GM21360 (cell line): ENCODE measurements around the gene C2orf92.
"Not testable (repeated sequence)": the region's sequence is repeated elsewhere in the genome, so short reads cannot be mapped to it uniquely, and the experiment has no call there.

Source experiments
- ATAC-seq: cut with Tn5 transposase; IDR thresholded peaks from one replicate; pipeline ENCODE4 v1.9.1; 2021; ENCODE audit warnings: mild to moderate bottlenecking, moderate library complexity; ENCODE audit not compliant: unreplicated experiment

Gene C2orf92

GRCh38 chr2:97659256-97660043 lies 10.1 kb upstream of the C2orf92 start:
- ATAC-seq: no peak

DNA sequence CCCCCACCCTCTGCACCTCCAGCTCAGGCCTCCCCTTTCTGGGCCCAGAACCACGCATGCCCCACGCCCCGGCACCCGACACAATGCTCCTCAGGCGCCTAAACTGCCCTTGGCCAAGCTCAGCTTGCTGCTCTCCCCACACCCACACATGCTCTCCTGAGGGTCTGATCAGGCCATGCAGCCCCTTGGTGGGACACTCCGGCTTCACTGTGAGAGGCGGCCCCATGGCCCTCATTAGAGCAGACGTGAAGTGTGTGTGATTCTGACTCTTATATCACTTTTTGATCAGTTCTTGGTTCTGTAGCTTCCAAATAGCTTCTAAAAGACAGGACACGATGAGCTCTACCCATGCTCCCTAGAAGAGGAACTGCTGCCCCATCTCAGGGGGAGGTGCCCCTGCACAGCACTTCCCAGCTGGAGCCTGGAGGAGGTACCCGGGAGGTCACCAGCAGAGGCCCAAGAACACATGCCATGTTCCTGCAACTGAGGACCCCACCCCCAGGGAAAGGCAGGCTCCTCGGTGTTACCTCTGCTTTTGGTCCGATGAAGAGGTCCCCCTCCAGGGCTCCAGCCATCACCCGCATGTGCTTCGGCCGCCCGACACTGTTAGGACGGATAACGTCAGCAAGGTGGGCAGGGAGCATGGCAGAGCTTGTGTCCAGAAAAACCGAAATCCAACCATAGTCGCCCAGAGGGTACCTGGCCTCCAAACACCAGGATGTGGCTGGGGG lies 9.3 kb upstream of the C2orf92 start:
- ATAC-seq: no peak

GRCh38 chr2:97660775-97661389 lies 8.6 kb upstream of the C2orf92 start:
- no peak for ATAC-seq

DNA sequence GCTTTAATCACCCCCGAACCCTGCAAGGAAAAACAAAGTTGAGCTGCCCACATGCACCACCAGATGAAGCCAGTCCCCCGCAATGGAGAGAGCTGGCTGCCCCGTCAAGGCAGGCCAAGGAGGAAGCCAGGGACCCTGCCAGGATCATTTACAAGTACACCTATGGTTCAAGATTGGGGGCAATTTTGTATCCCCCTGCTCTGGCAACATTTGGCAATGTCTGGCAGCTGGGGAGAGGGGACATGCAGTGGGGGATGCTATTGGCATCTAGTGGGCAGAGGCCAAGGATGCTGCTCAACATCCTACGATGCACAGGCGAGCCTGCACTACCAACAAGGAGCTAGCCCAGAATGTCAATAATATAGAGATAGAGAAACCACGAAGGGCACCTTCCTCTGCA lies 7.6 kb upstream of the C2orf92 start:
- no peak for ATAC-seq

GRCh38 chr2:97662386-97662894 lies 7.1 kb upstream of the C2orf92 start:
- ATAC-seq: no peak

GRCh38 chr2:97662895-97663625 lies 6.5 kb upstream of the C2orf92 start:
- peak; percentile 38 for ATAC-seq

- no peak for ATAC-seq
Measured at GRCh38 chr2:97663626-97663961, 5.9 kb upstream of the C2orf92 start.

- peak; percentile 85 for ATAC-seq
Measured at GRCh38 chr2:97663962-97664635, 5.4 kb upstream of the C2orf92 start, which contains the start of gene ACTR1B. TSS of gene ACTR1B (minus strand) at chr2:97664044. CDS start at chr2:97663890, 154 bp downstream.

DNA sequence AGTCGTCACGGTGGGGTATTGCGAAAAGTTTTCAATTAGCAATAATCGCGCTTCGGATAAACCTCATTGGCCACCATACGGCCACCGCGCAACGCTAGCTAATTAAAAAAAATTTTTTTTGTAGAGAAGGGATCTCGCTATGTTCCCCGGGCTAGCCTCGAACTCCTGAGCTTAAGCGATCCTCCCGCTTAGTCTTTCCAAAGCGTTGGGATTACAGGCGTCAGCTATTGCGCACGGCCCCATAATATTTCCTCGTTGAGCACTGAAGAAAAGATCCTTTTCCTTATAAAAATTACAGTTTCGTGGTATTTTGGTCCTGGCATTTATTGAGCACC lies 4.9 kb upstream of the C2orf92 start:
- no peak for ATAC-seq

GRCh38 chr2:97670471-97670870 lies 958 bp downstream of the C2orf92 start:
- no peak for ATAC-seq

DNA sequence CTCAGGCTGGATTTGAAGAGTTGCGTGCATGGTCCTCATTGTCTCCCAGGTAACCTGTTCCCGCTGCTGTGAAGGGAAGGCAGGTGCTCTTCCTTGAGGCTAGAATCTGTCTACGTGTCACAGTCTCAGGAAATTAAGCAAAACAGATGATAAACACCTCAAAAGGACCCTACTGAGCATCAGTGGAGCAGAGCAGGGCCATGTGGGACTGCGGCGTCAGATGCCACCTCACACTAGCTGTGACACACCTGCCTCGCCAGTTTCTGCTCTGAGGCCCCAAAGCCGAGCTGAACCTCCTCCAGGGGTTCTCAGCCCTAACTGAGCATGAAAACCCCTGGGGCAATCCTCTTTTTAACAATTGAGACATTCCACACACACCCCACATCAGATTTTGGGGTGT lies 2.0 kb downstream of the C2orf92 start:
- ATAC-seq: no peak

DNA sequence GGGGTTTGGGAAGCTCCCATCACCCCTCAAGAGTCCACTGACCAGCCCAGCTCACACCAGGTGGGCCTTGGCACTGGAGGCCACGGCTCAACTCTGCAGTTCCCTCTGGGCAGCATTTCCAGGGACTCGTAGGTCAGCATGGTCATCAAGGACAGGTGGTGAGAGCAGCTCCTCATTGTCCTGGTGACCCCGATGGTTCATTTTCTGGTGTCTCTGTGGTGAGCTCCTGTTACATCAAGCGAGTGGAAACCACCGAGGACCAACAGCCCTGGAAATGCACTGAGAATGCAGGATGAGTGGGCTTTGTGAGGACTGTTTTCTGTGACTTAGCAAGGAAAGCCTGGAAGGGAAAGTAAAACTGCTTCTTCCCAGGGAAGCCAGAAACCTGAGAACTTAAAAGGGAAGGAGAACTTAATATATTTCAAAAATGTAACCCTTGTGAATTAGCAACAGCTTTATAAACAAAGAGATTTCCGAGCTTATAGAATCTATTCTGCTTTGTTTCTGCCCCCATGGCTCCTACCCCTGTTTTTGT lies 3.2 kb downstream of the C2orf92 start:
- not testable (repeated sequence) for ATAC-seq

DNA sequence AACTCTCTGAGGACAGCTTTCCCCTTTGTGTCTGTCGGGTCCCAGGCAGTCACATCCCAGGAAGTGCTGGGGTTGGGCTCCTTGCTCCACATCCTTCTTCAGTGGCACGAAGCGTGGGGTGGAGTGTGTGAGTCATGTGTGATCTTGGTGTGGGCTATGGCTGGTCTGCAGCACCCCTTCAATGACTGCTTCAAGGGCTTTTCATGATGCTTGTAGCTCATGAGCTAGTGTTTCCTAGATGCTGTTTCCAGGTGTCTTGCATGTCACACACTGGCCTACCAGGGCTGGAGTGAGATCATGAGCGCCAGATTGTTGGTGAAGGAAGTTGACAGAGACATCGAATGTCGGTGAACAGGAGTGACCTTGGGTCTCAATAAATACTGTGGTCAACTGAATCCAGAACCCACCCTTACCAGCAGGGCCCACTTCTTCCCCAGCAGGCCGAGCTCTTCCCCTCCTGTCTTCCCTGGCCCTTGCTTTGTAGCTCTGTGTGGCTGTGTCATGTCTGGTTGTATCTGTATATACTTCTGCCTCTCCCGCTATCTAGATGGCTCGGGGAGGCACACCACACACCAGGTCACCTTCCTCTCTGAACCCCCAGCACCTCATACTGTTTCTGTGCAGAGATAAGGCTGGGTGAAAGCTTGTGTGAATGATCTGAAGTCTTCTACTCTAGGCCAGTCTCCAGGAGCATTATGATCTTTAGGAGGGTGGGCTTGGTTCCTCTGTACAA lies 3.8 kb downstream of the C2orf92 start:
- ATAC-seq: no peak

DNA sequence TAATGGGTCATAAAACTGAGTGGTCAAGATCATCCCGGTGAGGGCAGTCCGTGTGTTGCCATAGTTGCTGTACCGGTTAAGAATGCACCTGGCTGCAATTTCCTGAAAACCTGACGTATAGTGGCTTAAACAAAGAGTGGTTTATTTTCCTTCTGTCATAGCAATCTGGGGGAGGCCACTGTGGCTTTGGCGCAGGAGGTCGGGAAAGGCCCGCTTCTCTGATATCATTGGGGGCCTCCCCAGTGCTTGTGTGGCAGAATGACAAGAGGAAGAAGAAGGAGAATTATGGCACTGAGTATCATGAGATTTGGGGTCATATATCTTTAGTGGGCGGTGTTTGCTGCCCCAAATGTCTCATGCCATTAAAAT lies 4.4 kb downstream of the C2orf92 start:
- no peak for ATAC-seq

DNA sequence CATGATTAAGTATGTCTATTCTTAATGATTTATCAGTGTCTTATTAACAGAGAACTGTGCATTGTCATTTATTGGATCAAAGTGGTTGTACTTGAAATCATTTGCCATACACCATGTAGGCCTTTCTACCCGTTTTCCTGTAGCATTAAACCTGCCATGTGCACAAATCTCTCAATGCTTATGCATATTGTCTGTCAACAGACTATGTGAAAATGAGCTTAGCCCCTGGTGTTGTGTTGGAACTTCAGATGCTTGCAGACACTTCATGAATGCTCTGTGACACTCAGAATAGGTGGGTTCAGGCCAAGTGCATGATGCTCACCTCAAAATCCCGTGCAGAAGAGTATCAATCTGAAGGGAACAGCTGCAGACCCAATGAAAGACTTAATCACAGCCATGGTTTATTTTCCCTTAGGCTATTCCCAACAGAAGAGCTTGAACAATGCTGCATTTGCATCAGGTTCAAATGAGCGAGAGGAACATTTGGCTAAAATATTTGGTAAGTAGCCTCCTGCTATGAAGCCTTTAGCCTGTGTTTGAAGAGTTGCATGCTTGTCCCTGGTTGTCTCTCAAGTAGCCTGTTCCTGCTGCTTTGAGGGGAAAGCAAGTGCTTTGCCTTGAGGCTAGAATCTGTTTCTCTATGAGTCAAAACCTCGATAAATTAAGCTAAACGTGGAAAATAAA lies 6.1 kb downstream of the C2orf92 start:
- ATAC-seq: no peak

- ATAC-seq: no peak
Measured at GRCh38 chr2:97676620-97677019, 7.1 kb downstream of the C2orf92 start.

DNA sequence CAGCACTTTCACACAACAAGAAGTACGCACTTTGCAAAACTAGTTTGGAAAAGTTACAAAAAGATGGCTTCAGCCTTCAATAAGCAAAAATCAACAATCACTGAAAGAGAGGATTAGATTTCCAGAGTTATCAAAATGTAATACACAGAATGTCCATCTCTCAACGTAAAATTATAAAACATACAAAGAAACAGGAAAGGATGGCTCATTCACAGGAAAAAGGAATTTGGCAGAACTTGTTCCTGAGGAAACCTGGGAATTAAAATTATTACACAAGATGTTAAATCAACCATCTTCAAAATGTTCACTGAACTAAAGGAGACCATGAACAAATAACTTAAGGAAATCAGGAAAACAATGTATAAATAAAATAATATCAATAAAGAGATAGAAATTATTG lies 8.0 kb downstream of the C2orf92 start:
- ATAC-seq: no peak

- ATAC-seq: no peak
Measured at GRCh38 chr2:97678298-97678697, 8.8 kb downstream of the C2orf92 start.

DNA sequence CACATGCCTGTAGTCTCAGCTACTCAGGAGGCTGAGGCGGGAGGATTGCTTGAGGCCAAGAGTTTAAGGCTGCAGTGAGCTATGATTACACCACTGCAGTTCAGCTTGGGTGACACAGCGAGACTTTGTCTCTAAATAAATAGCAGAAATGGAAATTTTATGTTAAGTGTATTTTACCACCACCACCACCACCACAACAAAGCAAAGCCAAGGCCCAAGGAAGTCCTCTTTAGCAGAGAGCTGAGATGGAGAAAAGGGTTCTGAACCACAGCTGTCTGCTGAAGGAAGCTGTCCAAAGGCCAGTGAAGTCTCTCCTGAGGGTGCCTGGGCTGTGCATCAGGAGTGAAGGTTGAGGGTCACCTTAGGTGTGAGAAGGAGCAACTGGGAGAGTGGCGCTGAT lies 17.7 kb downstream of the C2orf92 start:
- not testable (repeated sequence) for ATAC-seq
